ENCODE results near the gene CPB1. TPM values are rescaled to one million over a fixed set of nuclear protein-coding genes. Genes with fewer than 3 reads are reported as not detected.

Gene CPB1
- total RNA-seq, 1 donor from 2014 or later, result not detected

DNA sequence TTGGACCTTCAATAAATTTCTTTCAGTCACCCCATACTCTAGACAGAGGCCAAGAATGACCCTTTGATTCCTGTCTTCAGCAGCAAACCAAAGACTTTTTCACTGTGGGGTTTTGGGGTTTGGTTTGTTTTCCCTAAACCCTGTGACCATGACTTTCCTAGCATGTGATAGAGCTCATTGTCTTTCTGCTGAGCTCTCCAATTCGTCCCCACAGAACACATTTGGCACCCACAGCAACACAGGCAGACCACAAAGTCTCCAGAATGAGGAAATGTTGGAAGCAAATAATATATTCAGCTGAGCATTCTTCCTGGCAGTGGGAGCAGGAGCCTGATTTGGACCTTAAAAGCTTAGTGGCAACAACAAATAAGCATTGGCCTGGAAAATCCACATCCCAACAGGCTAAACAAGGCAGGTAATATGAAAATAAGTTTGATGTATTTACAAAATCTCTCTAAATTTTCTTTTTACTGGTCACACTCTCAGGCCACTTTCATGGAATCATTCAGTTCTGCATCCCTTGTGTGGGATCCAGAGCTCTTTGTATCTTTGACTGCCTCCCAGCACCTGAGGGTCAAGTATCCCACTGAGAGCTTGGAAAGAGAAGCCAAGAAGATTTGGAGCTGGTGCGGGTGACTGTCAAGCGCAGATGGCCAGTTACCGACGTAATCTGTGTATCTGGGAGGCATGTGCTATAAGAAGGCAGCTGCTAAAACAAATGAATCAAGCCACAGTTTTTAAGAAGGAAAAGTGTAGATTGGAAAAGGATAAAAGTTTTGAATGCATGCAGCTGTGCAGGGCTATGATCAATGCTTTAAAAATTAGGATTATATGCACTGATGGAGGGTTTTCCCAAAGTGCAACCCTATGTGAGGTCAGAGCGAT, 36.5 kb upstream of the CPB1 start:
- peaks cover 3% of the 10 kb centered on the region for H3K4me1 Mint-ChIP-seq (ENCODE audit: low read depth, unreplicated experiment)
- no peak overlapping the region for H3K27ac Mint-ChIP-seq (ENCODE audit: unreplicated experiment)
- Histone ChIP-seq H3K4me1 (ENCODE audit: insufficient read depth, low read length) (no peaks in the 10 kb centered on the region), H3K27me3 (ENCODE audit: insufficient read depth, low read length) (no peaks in the 10 kb centered on the region), H2AFZ (ENCODE audit: low read depth, low read length) (no peak overlapping the region), H4K20me1 (ENCODE audit: insufficient read depth, low read length) (no peaks in the 10 kb centered on the region), H3K79me2 (ENCODE audit: insufficient read depth, low read length) (no peaks in the 10 kb centered on the region), H3K36me3 (ENCODE audit: insufficient read depth, low read length) (no peaks in the 10 kb centered on the region), H3K4me2 (ENCODE audit: low read length) (no peak overlapping the region), H3K9ac (ENCODE audit: low read length) (no peak overlapping the region), H3K4me3 (ENCODE audit: insufficient read depth, low read depth, low read length) (no peak overlapping the region), H3K9me3 (ENCODE audit: insufficient read depth, low read depth, low read length) (no peaks in the 10 kb centered on the region), H3K27ac (ENCODE audit: low read depth, low read length) (no peak overlapping the region)
- DNase-seq (ENCODE audit: low read depth) (peak; percentile 58), FAIRE-seq (no peak)
- no peaks in the 10 kb centered on the region for H3K27me3 Mint-ChIP-seq (ENCODE audit: low read depth, unreplicated experiment)
- no peaks in the 10 kb centered on the region for H3K36me3 Mint-ChIP-seq (ENCODE audit: low read depth, unreplicated experiment)
- H3K4me3 Mint-ChIP-seq (ENCODE audit: unreplicated experiment), result no peak overlapping the region
- no peak for TF ChIP-seq EZH2 (IDR thresholded peaks at IDR 0.05; ENCODE audit: insufficient read depth, low read length)
- no peak for TF ChIP-seq CTCF (IDR thresholded peaks at IDR 0.05; ENCODE audit: insufficient read depth, low read depth, low read length)
- no peaks in the 10 kb centered on the region for H3K9me3 Mint-ChIP-seq (ENCODE audit: unreplicated experiment)

GRCh38 chr3:148791920-148792319, 35.7 kb upstream of the CPB1 start:
- no peaks in the 10 kb centered on the region for H3K9me3 Mint-ChIP-seq (ENCODE audit: unreplicated experiment)
- H3K27ac ChIP-seq (ENCODE audit: low read depth, low read length), result no peak overlapping the region
- no peaks in the 10 kb centered on the region for H3K36me3 ChIP-seq (ENCODE audit: insufficient read depth, low read length)

More at GRCh38 chr3:148791920-148792319, 35.7 kb upstream of the CPB1 start:
- no peak for TF ChIP-seq CTCF (IDR thresholded peaks at IDR 0.05; ENCODE audit: insufficient read depth, low read depth, low read length)
- TF ChIP-seq EZH2 (IDR thresholded peaks at IDR 0.05; ENCODE audit: insufficient read depth, low read length), result no peak
- no peak overlapping the region for H2AFZ ChIP-seq (ENCODE audit: low read depth, low read length)
- no peaks in the 10 kb centered on the region for H3K9me3 ChIP-seq (ENCODE audit: insufficient read depth, low read depth, low read length)
- H3K4me1 ChIP-seq (ENCODE audit: insufficient read depth, low read length), result no peaks in the 10 kb centered on the region
- no peak overlapping the region for H3K4me3 ChIP-seq (ENCODE audit: insufficient read depth, low read depth, low read length)
- H3K27me3 ChIP-seq (ENCODE audit: insufficient read depth, low read length), result no peaks in the 10 kb centered on the region
- no peak overlapping the region for H3K4me2 ChIP-seq (ENCODE audit: low read length)
- H3K27ac Mint-ChIP-seq (ENCODE audit: unreplicated experiment), result no peak overlapping the region
- DNase-seq (ENCODE audit: low read depth) (no peak), FAIRE-seq (no peak)
- peaks cover 3% of the 10 kb centered on the region for H3K4me1 Mint-ChIP-seq (ENCODE audit: low read depth, unreplicated experiment)
- H3K27me3 Mint-ChIP-seq (ENCODE audit: low read depth, unreplicated experiment), result no peaks in the 10 kb centered on the region
- no peak overlapping the region for H3K4me3 Mint-ChIP-seq (ENCODE audit: unreplicated experiment)
- no peaks in the 10 kb centered on the region for H3K36me3 Mint-ChIP-seq (ENCODE audit: low read depth, unreplicated experiment)
- H3K79me2 ChIP-seq (ENCODE audit: insufficient read depth, low read length), result no peaks in the 10 kb centered on the region
- no peaks in the 10 kb centered on the region for H4K20me1 ChIP-seq (ENCODE audit: insufficient read depth, low read length)
- no peak overlapping the region for H3K9ac ChIP-seq (ENCODE audit: low read length)
